Measurements from ENCODE around the gene EFCAB12. TPM values are rescaled to one million over a fixed set of nuclear protein-coding genes. Genes with fewer than 3 reads are reported as not detected.

The EFCAB12 gene
- polyA plus RNA-seq, 4 donors: 0.55 to 5.6 (median 3.7) TPM

Other genes starting within 250 kb of the EFCAB12 start
- gene CNBP, start 244.7 kb downstream of the EFCAB12 start, polyA plus RNA-seq (ENCODE audit: insufficient read length in 4 of 4): 100 to 1,000 TPM; 339 to 443 (median 395) TPM
- gene COPG1, start 179.0 kb downstream of the EFCAB12 start, polyA plus RNA-seq (ENCODE audit: insufficient read length in 4 of 4): 100 to 1,000 TPM; 150 to 170 (median 154) TPM
- 10 to 100 TPM; 37.8 to 53.5 (median 50.3) TPM for gene HMCES, start 149.8 kb downstream of the EFCAB12 start, polyA plus RNA-seq (ENCODE audit: insufficient read length in 4 of 4)
- 10 to 100 TPM; 40.7 to 54.8 (median 47.2) TPM for gene MBD4, start 11.3 kb upstream of the EFCAB12 start, polyA plus RNA-seq (ENCODE audit: insufficient read length in 4 of 4)
- 10 to 100 TPM; 27.9 to 62.2 (median 55.3) TPM for gene IFT122, start 11.6 kb upstream of the EFCAB12 start, polyA plus RNA-seq (ENCODE audit: insufficient read length in 4 of 4)
- under 1 TPM in 2 of 4 donors, not detected in 2; 0.09 to 0.14 TPM for gene RHO, start 100.0 kb upstream of the EFCAB12 start, polyA plus RNA-seq (ENCODE audit: insufficient read length in 4 of 4)
- not detected for gene H1-8, start 114.5 kb upstream of the EFCAB12 start, polyA plus RNA-seq (ENCODE audit: insufficient read length in 4 of 4)
- 100 to 1,000 TPM; 120 to 148 (median 124) TPM for gene PLXND1, start 178.0 kb upstream of the EFCAB12 start, polyA plus RNA-seq (ENCODE audit: insufficient read length in 4 of 4)

Data from left renal pelvis (tissue), 4 donors.